MM.1S (cell line): Measurements from ENCODE around the gene HNMT.

Experiments
- CTCF ChIP-seq: fragments of 300-600 bp; sonication (generic); IDR thresholded peaks from 2 replicates; pipeline ENCODE4 v1.5.1; 2016; ENCODE audit warnings: antibody characterized with exemption, low read length, mixed read lengths
- EZH2 ChIP-seq: fragments of 300-600 bp; sonication (generic); optimal IDR thresholded peaks from 2 replicates; pipeline ENCODE3; 2017; ENCODE audit warnings: low read depth, mild to moderate bottlenecking, antibody characterized with exemption, low read length, mixed read lengths
- EZH2phosphoT487 ChIP-seq: fragments of 300-600 bp; sonication (generic); IDR thresholded peaks from 2 replicates; pipeline ENCODE4 v1.6.1; 2018; ENCODE audit warnings: antibody characterized with exemption, low read length

- TF ChIP-seq EZH2phosphoT487: no peak
- TF ChIP-seq CTCF: no peak
- TF ChIP-seq EZH2: no peak
Observed at GRCh38 chr2:137957033-137957432, 7.2 kb upstream of the HNMT start.
